UCSD-AML1 (cell line): ENCODE data around the gene BEND6.
"Not testable (repeated sequence)": the region's sequence is repeated elsewhere in the genome, so short reads cannot be mapped to it uniquely, and the experiment has no call there.

Experiments used
- DNase-seq: peaks from one replicate; lab custom pipeline; 2025; ENCODE audit not compliant: unreplicated experiment; lab: John Stamatoyannopoulos, UW

BEND6 gene

DNA sequence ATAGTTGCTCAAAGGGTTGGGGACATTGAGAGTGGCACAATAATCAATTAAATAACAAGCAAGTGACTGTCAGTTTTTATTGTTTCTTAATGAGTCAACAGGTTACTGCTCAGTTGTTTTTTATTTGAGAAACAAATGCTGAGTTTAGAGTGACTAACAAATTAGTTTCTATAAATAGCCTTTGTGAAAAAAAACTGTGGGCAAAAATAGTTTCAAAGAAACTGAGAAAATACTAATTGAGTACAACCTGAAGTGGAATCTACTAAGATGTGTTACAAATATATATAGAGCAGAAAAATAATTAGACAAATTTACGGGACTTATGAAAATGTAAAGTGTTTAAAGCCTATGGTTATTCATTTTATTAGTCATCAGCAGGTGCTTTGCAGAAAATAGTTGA, 22.3 kb downstream of the BEND6 start:
- DNase-seq: no peak

DNA sequence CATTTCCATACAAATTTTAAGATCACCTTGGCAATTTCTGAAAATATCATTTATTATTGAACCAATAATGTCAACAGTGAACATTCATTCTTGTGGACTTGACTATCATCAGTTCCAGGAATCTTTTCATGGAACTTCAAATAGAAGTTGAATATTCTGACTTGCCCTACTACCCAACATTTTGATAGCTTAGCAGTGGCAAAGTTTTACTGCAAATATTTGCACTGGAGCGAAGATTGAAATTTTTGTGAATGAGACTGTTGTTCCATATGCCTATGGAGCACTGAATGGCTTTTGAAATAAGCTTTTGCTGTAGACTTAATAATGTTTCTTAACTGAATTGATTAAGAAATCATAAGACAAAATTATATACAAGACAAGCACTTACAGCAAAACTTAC, 23.6 kb downstream of the BEND6 start:
- no peak for DNase-seq

DNA sequence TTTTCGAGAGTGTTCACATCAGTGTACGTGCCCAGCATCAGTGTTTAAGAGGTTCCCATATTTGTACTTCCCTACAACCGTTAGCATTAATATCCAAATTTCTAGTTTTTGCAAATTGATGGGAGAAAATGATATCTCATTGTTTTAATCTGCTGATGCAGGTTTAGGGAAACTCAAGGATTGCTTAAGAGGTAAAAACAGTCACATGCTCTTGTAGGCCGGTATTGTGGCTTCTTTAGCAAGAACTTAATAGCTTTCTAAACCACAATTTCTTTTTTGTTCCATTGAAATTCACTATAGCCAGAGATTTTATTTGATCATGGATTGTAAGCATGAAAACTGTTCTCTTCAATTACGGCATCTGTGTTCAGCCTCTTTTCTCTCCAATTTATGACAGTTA, 29.5 kb downstream of the BEND6 start:
- no peak for DNase-seq

DNA sequence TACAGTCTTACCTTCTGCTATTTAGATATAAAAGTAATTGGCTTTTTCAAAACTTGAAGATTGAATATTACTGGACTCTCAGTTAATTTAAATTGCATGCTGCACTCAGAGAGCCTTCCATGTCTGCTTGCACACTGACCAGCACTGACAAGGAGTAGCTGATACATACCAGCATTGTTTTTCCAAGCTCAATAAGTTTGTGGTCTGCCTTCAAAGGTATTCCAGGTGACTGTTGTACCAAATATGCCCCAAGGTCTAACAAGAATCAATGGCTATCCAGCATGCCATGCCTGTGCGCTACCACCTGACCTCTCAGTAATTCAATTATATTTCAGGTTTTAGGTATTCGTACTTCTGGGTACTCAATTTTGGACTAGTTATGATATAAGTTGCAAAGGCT, 30.0 kb downstream of the BEND6 start:
- DNase-seq: no peak

DNA sequence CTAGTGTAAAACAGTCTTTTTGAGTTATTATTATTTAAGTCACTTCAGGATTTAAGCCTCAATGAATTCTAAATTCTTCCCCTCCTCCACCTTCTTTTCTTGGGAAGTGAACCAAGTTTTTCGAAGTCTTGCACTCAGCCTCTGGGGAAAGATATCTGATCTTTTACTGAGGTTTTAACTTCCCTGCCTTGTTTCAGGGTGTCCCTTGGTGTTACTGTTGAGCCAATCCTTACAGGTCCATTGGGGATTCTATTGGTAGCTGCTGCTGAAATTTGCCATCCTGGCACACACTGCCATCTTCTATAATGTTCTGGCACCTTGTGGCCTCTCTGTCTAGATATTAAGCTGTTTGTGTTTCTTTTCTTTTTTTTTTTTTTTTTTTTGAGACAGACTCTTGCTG, 31.7 kb downstream of the BEND6 start:
- no peak for DNase-seq

DNA sequence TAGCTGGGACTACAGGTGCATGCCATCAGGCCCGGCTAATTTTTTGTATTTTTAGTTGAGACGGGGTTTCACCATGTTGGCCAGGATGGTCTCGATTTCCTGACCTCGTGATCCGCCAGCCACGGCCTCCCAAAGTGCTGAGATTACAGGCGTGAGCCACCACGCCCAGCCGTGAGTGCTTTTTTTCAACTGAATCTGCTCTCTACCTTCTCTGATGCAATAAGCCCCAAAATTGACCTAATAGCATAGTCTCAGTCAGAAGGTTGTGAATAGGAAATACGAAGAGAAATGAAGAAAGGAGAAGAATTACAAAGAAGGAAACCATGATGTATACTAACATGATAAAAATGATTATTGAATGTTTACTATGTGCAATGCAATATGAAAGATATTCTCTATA, 33.2 kb downstream of the BEND6 start:
- no peak for DNase-seq

DNA sequence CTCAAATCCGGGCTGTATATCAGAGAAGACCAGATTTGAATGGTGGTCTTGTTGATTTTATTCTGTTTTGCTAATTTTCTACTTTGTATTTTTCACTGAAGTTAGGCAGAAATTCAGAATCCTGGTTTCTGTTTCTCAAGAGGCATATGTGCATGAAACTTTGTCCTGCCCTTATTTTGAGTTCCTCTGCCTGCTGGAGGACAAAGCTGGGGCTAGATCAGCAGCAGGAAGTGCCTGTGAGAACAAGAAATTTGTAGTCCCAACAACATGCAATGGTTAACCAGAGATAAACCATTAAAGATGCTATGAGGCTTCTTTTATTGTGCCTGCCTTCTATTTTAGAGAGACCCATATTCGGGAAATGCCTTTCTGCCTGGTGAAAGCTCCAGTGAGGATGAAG, 37.1 kb downstream of the BEND6 start:
- no peak for DNase-seq

DNA sequence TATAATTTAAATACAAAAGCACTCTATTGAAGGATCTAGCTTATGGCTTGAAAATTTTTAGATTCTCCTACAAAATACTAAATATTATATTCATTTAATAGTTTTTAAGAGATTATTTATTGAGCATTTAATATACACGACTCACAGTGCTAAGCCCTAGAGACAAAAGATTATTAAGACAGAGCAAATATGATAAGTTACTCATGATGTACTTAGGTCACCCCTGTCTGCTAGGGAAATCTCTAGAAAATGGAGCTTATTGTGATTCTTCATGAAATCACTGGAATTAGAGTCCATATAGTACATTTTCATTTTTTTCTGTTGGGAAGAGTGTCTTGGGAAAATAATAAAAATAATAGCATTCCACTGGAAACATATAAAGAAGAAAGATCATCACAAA, 37.8 kb downstream of the BEND6 start:
- no peak for DNase-seq

DNA sequence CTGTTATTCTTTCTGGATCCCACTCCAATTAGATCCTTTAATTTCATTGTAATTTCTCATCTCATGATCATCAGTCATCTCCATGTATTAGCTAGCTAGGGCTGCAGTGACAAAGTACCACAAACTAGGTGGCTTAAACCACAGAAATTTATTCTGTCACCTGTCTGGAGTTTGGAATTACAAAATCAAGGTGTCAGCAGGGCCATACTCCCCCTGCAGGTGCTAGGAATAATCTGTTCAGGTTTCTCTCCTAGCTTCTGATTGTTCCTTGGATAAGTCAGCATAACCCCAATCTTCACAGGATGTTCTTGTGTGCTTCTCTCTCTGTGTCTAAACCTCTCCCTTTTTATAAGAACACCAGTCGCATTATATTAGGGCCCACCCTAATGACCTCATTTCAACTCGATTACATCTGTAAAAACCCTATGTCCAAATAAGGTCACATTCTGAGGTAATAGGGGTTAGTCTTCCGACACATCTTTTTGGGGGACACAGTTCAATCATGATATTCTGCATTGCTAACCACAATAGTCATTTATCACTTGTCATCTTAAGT, 40.5 kb downstream of the BEND6 start:
- no peak for DNase-seq

DNA sequence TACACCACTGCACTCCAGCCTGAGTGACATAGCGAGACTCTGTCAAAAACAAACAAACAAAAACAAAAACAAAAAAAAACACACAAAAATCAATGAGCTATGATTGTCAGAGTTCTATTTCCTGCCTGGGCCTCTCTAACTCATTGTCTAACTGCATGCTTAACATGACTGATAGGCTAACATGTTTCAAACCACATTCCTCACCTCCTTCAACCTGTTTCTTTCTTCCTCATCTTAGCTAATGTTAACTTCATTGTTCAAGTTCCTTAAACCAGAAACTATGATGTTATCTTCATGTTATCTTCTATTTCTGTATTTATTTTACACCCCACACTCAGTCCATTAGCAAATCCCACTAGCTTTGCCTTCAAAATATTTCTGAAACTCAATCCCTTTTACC, 41.5 kb downstream of the BEND6 start:
- DNase-seq: no peak

DNA sequence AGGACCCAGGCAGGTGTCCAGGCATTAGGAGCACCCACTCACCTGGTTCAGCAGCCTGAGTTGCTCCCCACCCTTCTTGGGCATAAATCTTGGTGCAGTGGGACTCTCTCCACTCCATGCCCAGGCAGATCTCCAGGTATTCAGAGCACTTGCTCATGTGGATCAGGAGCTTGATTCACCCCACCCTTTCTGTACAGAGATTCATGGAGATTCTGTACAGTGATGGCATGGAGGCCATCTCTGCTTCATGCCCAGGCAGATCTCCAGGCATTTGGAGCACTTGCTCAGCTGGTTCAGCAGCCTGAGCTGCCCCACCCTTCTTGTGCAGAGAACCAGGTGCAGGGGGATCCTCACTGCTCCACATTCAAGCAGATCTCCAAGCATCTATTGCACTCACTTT, 44.1 kb downstream of the BEND6 start:
- no peak for DNase-seq

DNA sequence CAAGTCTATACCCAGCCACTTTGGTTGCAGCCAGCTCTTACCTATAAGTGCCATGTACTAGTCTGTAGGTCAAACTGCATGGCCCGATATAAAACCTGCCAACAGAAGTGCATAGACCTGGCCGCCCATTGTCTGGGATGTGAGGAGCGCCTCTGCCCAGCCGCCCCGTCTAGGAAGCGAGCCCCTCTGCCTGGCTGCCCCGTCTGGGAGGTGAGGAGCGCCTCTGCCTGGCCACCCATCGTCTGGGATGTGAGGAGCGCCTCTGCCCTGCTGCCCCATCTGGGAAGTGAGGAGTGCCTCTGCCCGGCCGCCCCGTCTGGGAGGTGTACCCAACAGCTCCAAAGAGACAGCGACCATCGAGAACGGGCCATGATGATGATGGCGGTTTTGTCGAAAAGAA, 44.8 kb downstream of the BEND6 start:
- DNase-seq: not testable (repeated sequence)

DNA sequence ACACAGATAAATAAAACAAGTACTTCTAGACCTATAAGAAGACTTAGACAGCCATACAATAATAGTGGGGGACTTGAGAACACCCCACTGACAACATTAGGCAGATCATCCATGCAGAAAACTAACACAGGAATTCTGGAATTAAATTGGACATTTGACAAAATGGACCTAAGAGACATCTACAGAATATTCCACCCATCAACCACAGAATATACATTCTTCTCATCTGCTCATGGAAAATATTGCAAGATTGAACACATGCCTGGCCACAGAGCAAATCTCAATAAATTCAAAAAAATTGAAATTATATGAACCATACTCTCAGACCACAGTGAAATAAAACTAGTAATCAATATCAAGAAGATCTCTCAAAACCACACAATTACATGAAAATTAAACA, 47.3 kb downstream of the BEND6 start:
- DNase-seq: no peak

DNA sequence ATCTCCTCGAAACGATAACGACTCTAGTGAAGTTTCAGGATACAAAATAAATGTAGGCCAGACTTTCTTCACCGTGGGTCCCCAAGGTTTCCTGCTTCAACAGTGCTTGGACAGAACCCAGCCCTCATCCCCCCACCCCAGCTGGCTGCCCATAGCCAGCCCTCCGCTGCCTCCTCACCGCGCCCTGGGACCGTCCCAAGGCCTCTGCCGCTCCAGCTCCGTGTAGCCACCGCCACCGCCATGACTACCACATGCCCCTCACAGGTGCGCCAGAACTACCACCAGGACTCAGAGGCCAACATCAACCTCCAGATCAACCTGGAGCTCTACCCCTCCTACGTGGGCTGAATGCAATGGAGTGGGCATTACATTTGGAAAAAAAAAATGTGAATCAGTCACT, 49.4 kb downstream of the BEND6 start:
- DNase-seq: no peak

DNA sequence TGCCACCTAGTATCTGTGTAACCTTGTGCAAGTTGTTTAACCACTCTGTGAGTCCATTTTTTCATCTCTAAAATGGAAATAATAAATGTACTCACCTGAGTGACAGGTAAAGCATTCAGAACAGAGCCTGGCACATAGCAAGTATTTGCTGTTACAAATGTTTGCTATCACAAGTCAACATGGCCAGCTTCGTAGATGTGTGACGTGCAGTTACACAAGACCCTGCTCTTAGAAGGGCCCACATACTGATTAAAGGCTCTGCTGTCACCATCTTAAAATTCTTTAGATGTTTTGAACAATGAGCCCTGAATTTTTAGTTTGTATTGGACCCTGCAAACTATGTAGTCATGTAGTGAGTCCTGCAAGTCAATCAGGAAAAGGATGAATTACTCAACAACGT, 51.2 kb downstream of the BEND6 start:
- no peak for DNase-seq

DNA sequence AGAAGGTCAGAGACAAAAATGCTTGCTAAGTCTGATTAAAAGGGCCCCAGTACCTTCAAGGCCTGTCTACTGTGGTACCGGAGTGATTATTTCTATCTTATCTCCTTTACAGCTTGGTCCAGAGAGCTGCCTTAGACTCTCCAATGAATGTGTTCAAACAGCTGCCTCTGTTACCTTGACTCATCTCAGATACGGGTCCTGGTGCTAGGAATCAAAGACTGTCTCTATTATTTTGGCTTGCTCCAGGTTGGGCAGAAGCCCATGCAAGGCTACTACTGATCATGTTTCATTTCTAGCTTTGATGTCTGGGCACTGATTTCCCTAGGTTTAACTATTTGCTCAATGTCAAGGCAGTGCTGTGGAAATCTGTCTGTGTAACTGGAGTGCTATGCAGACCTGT, 53.2 kb downstream of the BEND6 start:
- not testable (repeated sequence) for DNase-seq

DNA sequence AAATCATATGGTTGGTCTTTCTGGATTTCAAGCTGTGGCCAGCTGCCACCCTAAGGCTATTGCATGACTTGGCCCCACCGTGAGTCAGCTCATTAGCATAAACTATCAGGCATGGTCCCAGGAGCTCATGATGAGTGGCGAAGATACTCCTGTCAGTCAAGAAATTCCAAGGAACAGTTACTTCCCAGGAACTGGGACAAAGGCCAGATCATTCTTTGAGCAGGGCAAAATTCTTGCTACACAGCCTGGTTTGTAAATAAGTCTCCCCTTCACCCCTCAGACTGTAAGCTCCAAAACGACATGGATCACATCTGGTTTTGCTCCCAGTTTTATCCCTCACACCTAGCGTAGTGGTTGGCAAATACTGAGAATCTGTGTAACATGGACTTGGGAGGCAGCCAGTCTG, 58.6 kb downstream of the BEND6 start:
- DNase-seq: no peak

DNA sequence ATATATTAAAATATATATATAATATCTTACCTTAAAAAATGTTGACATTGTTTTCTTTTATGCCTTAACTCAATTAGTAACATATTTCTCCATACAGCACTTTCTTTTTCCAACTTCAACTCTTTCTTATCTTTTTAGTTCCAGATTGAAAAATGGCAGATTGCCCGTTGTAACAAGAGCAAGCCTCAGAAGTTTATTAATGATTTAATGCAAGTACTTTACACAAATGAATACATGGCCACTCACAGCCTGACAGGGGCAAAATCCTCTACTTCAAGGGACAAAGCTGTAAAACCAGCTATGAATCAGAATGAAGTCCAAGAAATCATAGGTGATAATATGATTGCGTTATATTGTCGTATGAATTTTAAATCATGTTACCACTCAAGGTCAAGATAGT, 62.2 kb downstream of the BEND6 start:
- no peak for DNase-seq

DNA sequence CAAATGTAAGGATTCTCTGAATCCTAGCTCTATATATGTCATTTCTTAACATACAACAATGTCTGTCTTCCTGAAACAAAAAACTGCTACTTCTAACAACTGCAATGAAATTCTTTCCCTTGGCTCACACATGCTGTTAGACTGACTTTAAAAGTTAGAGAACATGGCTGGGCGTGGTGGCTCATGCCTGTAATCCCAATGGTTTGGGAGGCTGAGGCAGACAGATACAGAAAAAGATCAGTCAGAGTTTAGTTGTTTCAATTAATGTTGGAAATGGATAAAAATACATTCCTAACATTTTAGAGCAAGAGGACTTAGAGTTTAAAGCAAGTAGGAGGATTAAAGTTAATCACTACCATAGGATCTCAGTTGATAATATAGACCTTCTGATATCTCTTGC, 62.9 kb downstream of the BEND6 start:
- no peak for DNase-seq

DNA sequence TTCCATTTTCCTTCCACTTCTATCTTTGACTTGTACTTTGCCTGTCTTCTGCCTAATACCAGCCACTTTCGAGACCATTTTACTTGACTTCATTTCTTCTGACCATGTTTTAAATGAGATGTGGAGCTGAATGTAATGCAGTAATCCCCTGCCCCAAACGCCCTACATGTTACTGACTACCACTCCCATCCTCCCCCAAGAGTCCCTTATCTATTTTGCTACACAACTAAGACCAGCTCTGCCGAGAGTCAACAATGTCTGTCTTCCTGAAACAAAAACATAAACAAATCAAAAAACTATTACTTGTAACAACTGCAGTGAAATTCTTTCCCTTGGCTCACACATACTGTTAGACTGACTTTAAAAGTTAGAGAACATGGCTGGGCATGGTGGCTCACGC, 64.5 kb downstream of the BEND6 start:
- DNase-seq: no peak

DNA sequence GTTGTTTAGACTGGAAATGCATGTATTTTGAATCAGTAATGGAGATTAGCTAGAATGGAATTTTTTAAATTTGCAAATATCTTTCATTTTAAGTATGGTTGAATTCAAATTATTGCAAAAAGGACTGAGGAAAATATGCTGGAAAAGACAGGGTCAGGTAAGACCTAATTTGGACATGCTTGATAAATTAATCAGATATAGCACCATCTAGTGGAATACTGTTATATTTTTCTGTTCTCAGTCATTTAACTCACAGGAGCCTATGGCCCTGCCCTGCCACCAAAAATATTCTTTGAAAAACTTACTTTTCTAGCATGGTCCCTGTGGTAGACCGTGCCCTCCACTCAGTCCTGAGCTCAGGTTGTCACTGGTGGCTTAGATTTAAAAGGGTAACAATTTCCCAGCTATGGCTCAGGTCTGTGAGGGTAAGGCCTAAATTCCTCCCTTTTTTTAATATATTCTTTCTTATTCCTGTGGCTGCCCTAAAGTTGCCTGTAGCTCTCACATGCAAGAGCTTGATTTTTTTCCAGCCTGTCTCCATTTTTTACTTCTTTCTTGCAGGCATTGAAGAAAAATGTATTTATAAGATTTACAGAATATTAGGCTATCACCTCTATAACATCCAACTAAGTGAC, 66.3 kb downstream of the BEND6 start:
- peak; percentile 8 for DNase-seq

DNA sequence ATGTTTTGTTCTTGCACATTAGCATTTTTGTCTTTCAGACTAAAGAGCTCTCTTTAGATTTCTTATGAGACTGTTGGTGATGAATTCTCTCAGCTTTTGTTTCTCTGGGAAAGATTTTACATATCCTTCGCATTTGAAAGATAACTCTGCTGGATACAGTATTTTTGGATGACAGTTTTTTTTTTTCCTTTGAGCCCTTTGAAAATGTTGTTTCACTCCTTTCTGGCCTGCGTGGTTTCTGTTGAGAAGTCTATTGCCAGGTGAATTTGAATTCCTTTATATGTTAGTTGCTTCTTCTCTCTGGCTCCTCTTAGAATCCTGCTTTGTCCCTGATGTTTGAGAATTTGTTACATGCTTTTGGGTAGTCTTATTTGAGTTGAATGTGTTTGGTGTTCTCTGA, 69.4 kb downstream of the BEND6 start:
- no peak for DNase-seq

DNA sequence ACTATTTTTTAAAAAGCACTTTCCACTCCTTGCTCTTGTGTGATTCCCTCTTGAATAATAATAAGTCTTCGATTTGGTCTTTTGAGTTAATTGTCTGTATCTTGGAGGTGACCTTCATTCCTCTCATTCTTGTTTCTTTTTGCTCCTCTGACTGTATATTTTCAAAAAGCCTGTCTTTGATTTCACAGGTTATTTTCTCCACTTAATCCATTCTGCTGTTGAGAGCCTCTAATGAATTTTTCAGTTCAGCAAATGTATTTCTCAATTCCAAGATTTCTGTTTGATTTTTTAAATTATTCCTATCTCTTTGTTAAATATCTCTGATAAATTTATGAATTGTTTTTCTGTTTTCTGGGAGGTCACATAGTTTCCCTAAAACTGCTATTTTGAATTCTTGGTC, 69.9 kb downstream of the BEND6 start:
- DNase-seq: no peak
